Brain microvascular endothelial cell (primary cell): ENCODE data around the gene CEP43.
A peak's percentile ranks its signal among the peaks of the same experiment; 100 is the strongest.
"Not testable (repeated sequence)": the region's sequence is repeated elsewhere in the genome, so short reads cannot be mapped to it uniquely, and the experiment has no call there.

Experiments used
- DNase-seq: peaks from one replicate; pipeline ENCODE4 v3.0.0-alpha.2; 2020
- H3K27ac ChIP-seq: fragments of 250-450 bp; sonication (Bioruptor Pico); 2 replicates; pipeline ENCODE4 v1.5.1; 2020; ENCODE audit warnings: mild to moderate bottlenecking, moderate library complexity
- H3K27me3 ChIP-seq: fragments of 250-450 bp; sonication (Bioruptor Pico); replicated peaks from 2 replicates; pipeline ENCODE4 v1.5.1; 2020; ENCODE audit warnings: mild to moderate bottlenecking
- H3K36me3 ChIP-seq: fragments of 250-450 bp; sonication (Bioruptor Pico); replicated peaks from 2 replicates; pipeline ENCODE4 v1.5.1; 2020; ENCODE audit warnings: mild to moderate bottlenecking
- H3K4me3 ChIP-seq: 2 replicates; pipeline ENCODE4 v1.5.1; 2011; ENCODE audit warnings: low read depth, mild to moderate bottlenecking, control low read depth, low read length, moderate library complexity
- in situ Hi-C: cut with HindIII; loops from 2 replicates; pipeline ENCODE4 v1.10.0; 2017; ENCODE audit warnings: low sequenced_read_pairs, low pct_ligation_motif_present
- TF ChIP-seq, protein P1 (sequence below): IDR thresholded peaks from 2 replicates; pipeline ENCODE4 v1.5.1; 2011; ENCODE audit warnings: low read depth, mild to moderate bottlenecking, moderate library complexity, low read length, control low read depth, inconsistent platforms; ENCODE audit errors: missing control alignments

CEP43 gene

GRCh38 chr6:166999145-166999883 lies at the start of gene CEP43:
Gene CEP43 (plus strand): TSS chr6:166999397. CDS start chr6:166999413, 16 bp downstream.
- in situ Hi-C loops = no loop called here
- TF ChIP-seq, protein P1, sequence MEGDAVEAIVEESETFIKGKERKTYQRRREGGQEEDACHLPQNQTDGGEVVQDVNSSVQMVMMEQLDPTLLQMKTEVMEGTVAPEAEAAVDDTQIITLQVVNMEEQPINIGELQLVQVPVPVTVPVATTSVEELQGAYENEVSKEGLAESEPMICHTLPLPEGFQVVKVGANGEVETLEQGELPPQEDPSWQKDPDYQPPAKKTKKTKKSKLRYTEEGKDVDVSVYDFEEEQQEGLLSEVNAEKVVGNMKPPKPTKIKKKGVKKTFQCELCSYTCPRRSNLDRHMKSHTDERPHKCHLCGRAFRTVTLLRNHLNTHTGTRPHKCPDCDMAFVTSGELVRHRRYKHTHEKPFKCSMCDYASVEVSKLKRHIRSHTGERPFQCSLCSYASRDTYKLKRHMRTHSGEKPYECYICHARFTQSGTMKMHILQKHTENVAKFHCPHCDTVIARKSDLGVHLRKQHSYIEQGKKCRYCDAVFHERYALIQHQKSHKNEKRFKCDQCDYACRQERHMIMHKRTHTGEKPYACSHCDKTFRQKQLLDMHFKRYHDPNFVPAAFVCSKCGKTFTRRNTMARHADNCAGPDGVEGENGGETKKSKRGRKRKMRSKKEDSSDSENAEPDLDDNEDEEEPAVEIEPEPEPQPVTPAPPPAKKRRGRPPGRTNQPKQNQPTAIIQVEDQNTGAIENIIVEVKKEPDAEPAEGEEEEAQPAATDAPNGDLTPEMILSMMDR = no peak
- Histone ChIP-seq H3K36me3 (no peaks in the 10 kb centered on the region), H3K4me3 (peak within 1 kb of the TSS; percentile 80), H3K27ac (peak within 1 kb of the TSS; percentile 47), H3K27me3 (no peaks in the 10 kb centered on the region)
- DNase-seq = peak; percentile 90

- no peak overlapping the region for H3K4me3 ChIP-seq
- H3K27me3 ChIP-seq = no peaks in the 10 kb centered on the region
- DNase-seq = no peak
- TF ChIP-seq, protein P1 = no peak
- H3K36me3 ChIP-seq = peaks cover 2% of the 10 kb centered on the region
- in situ Hi-C loops = no loop called here
- H3K27ac ChIP-seq = no peak overlapping the region
Measured at GRCh38 chr6:166949528-166950442, 49.4 kb upstream of the CEP43 start.

GRCh38 chr6:166950443-166950821 lies 48.8 kb upstream of the CEP43 start:
- no peaks in the 10 kb centered on the region for H3K27me3 ChIP-seq
- H3K4me3 ChIP-seq = no peak overlapping the region
- peaks cover 2% of the 10 kb centered on the region for H3K36me3 ChIP-seq
- in situ Hi-C loops = no loop called here
- DNase-seq = no peak
- no peak overlapping the region for H3K27ac ChIP-seq
- TF ChIP-seq, protein P1 = no peak

GRCh38 chr6:166950892-166951669 lies 48.1 kb upstream of the CEP43 start:
- not testable (repeated sequence) for H3K27me3 ChIP-seq

GRCh38 chr6:166951670-166952060 lies 47.5 kb upstream of the CEP43 start:
- Histone ChIP-seq H3K4me3 (no peak overlapping the region), H3K36me3 (peaks cover 2% of the 10 kb centered on the region), H3K27ac (no peak overlapping the region), H3K27me3 (no peaks in the 10 kb centered on the region)
- in situ Hi-C loops = no loop called here
- no peak for DNase-seq
- TF ChIP-seq, protein P1 = no peak

More at GRCh38 chr6:166950892-166951669, 48.1 kb upstream of the CEP43 start:
- H3K36me3 ChIP-seq, H3K27ac ChIP-seq, H3K4me3 ChIP-seq, in situ Hi-C loops: not testable (repeated sequence)
- DNase-seq = peak; percentile 76
- TF ChIP-seq, protein P1 = peak; percentile 73
